ENCODE results near the gene NUP62.

NUP62 gene

GRCh38 chr19:49861107-49861506 is 68.2 kb downstream of the NUP62 start:
- peaks cover 57% of the 10 kb centered on the region for H3K36me3 ChIP-seq (ENCODE audit: control insufficient read depth, insufficient read depth, low read length)
- no peak overlapping the region for H3K27ac ChIP-seq (ENCODE audit: insufficient read depth, low read length, poor library complexity, severe bottlenecking)
- H3K9me3 ChIP-seq (ENCODE audit: control insufficient read depth, low read length) = no peaks in the 10 kb centered on the region
- no peak for DNase-seq
- H3K27me3 ChIP-seq (replicated peaks; ENCODE audit: control insufficient read depth, insufficient read depth, low read length, poor library complexity, severe bottlenecking) = no peaks in the 10 kb centered on the region
- no peak overlapping the region for H3K4me3 ChIP-seq (ENCODE audit: insufficient read depth, low read depth, low read length, poor library complexity, severe bottlenecking)
- peaks cover 1% of the 10 kb centered on the region for H3K4me1 ChIP-seq (ENCODE audit: control insufficient read depth, insufficient read depth, low read length, poor library complexity, severe bottlenecking)

- H3K36me3 ChIP-seq (ENCODE audit: control insufficient read depth, insufficient read depth, low read length) = peaks cover 63% of the 10 kb centered on the region
- no peak for DNase-seq
Measured at GRCh38 chr19:49860336-49861102, 68.8 kb downstream of the NUP62 start.

DNA sequence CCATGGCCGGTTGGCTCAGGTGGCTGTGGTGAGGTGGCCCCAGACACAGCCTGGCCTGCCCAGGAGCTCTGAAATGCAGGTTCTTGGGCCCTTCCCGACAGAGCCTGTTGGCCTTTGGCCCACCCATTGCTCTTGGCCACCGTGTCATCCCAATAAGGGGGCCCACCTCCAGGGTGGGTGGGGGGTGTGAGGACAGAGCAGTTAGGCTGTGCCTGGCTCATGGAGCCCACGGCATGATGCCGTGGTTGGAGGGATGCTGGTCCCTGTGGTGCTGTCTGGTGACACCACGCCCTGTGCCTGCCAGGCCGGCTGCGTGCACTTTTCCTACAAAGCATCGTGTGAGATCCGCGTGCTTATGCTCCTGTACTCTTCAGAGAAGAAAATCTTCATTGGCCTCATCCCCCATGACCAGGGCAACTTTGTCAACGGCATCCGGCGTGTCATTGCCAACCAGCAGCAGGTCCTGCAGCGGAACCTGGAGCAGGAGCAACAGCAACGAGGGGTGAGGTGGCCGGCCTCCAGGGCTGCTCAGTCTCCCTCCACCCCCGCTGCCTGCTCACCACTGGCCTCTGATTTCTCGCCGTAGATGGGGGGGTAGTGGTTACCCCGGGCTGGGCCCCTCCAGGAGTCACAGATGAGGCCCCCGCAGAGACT is 69.5 kb downstream of the NUP62 start:
- no peak overlapping the region for H3K27ac ChIP-seq (ENCODE audit: insufficient read depth, low read length, poor library complexity, severe bottlenecking)
- no peak for DNase-seq
- H3K36me3 ChIP-seq (ENCODE audit: control insufficient read depth, insufficient read depth, low read length) = peaks cover 69% of the 10 kb centered on the region
- no peaks in the 10 kb centered on the region for H3K9me3 ChIP-seq (ENCODE audit: control insufficient read depth, low read length)
- no peak overlapping the region for H3K4me3 ChIP-seq (ENCODE audit: insufficient read depth, low read depth, low read length, poor library complexity, severe bottlenecking)
- H3K4me1 ChIP-seq (ENCODE audit: control insufficient read depth, insufficient read depth, low read length, poor library complexity, severe bottlenecking) = no peaks in the 10 kb centered on the region
- H3K27me3 ChIP-seq (replicated peaks; ENCODE audit: control insufficient read depth, insufficient read depth, low read length, poor library complexity, severe bottlenecking) = no peaks in the 10 kb centered on the region

More at GRCh38 chr19:49860336-49861102, 68.8 kb downstream of the NUP62 start:
- H3K4me1 ChIP-seq (ENCODE audit: control insufficient read depth, insufficient read depth, low read length, poor library complexity, severe bottlenecking) = no peaks in the 10 kb centered on the region
- no peaks in the 10 kb centered on the region for H3K27me3 ChIP-seq (replicated peaks; ENCODE audit: control insufficient read depth, insufficient read depth, low read length, poor library complexity, severe bottlenecking)
- no peak overlapping the region for H3K27ac ChIP-seq (ENCODE audit: insufficient read depth, low read length, poor library complexity, severe bottlenecking)
- H3K9me3 ChIP-seq (ENCODE audit: control insufficient read depth, low read length) = no peaks in the 10 kb centered on the region
- H3K4me3 ChIP-seq (ENCODE audit: insufficient read depth, low read depth, low read length, poor library complexity, severe bottlenecking) = no peak overlapping the region

DNA sequence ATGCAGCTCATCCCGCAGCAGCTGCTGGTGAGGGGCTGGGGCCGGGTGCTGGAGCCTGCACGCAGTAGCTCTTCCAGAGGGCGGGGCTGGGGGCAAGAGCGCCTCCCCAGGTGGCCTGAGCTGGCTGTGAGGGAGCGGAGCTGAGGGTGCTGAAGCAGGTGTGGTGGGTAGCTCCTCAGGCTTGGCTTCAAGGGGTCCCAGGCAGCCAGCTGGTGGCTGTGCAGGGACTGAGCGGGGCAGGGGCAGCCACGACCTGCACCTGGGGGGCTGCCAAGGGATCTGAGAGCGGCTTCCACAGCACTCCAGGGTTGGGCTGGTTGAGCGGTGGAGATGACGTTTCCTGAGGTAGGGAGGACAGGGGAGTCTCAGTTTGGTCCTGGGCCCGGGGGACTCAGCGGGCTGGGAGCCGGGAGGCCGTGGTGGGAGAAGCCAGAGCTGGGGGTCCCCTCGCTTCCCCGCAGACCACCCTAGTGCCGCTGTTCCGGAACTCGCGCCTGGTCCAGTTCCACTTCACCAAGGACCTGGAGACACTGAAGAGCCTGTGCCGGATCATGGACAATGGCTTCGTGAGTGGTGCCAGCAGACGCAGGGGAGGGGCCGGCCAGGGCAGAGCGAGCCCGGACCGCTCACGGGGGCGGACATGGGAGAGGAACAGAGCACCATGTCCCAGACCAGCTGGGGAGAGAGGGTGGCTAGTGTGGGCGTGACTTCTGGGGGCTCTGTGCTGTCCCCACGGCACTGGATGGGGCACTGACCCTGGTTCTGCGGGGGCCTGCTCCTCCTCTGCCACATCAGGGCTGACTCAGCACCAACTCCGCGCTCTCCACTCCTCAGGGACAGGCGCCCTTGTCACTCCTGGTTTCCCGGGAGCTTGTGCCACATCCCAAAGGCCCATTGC is 71.0 kb downstream of the NUP62 start:
- H3K36me3 ChIP-seq (ENCODE audit: control insufficient read depth, insufficient read depth, low read length) = peaks cover 59% of the 10 kb centered on the region

GRCh38 chr19:49857838-49858087 is 71.5 kb downstream of the NUP62 start:
- H3K9me3 ChIP-seq (ENCODE audit: control insufficient read depth, low read length) = no peaks in the 10 kb centered on the region
- DNase-seq = no peak
- no peak overlapping the region for H3K27ac ChIP-seq (ENCODE audit: insufficient read depth, low read length, poor library complexity, severe bottlenecking)
- H3K4me1 ChIP-seq (ENCODE audit: control insufficient read depth, insufficient read depth, low read length, poor library complexity, severe bottlenecking) = no peaks in the 10 kb centered on the region
- H3K4me3 ChIP-seq (ENCODE audit: insufficient read depth, low read depth, low read length, poor library complexity, severe bottlenecking) = no peak overlapping the region
- H3K27me3 ChIP-seq (replicated peaks; ENCODE audit: control insufficient read depth, insufficient read depth, low read length, poor library complexity, severe bottlenecking) = no peaks in the 10 kb centered on the region
- peaks cover 55% of the 10 kb centered on the region for H3K36me3 ChIP-seq (ENCODE audit: control insufficient read depth, insufficient read depth, low read length)

More for the DNA sequence above, 71.0 kb downstream of the NUP62 start:
- Histone ChIP-seq H3K9me3 (ENCODE audit: control insufficient read depth, low read length) (no peaks in the 10 kb centered on the region), H3K4me1 (ENCODE audit: control insufficient read depth, insufficient read depth, low read length, poor library complexity, severe bottlenecking) (no peaks in the 10 kb centered on the region), H3K27me3 (replicated peaks; ENCODE audit: control insufficient read depth, insufficient read depth, low read length, poor library complexity, severe bottlenecking) (no peaks in the 10 kb centered on the region), H3K4me3 (ENCODE audit: insufficient read depth, low read depth, low read length, poor library complexity, severe bottlenecking) (no peak overlapping the region), H3K27ac (ENCODE audit: insufficient read depth, low read length, poor library complexity, severe bottlenecking) (no peak overlapping the region)
- DNase-seq = no peak

- Histone ChIP-seq H3K9me3 (ENCODE audit: control insufficient read depth, low read length) (no peaks in the 10 kb centered on the region), H3K27me3 (replicated peaks; ENCODE audit: control insufficient read depth, insufficient read depth, low read length, poor library complexity, severe bottlenecking) (no peaks in the 10 kb centered on the region), H3K36me3 (ENCODE audit: control insufficient read depth, insufficient read depth, low read length) (peaks cover 55% of the 10 kb centered on the region), H3K27ac (ENCODE audit: insufficient read depth, low read length, poor library complexity, severe bottlenecking) (no peak overlapping the region), H3K4me3 (ENCODE audit: insufficient read depth, low read depth, low read length, poor library complexity, severe bottlenecking) (no peak overlapping the region), H3K4me1 (ENCODE audit: control insufficient read depth, insufficient read depth, low read length, poor library complexity, severe bottlenecking) (no peaks in the 10 kb centered on the region)
- no peak for DNase-seq
Measured at GRCh38 chr19:49857061-49857837, 72.1 kb downstream of the NUP62 start.
